GM19328 (cell line): ENCODE data around the gene CFAP141.
A peak's percentile ranks its signal among the peaks of the same experiment; 100 is the strongest.

Source experiments
- ATAC-seq: cut with Tn5 transposase; IDR thresholded peaks from one replicate; pipeline ENCODE4 v1.9.1; 2021; ENCODE audit warnings: mild to moderate bottlenecking, moderate library complexity; ENCODE audit not compliant: unreplicated experiment

CFAP141 gene

DNA sequence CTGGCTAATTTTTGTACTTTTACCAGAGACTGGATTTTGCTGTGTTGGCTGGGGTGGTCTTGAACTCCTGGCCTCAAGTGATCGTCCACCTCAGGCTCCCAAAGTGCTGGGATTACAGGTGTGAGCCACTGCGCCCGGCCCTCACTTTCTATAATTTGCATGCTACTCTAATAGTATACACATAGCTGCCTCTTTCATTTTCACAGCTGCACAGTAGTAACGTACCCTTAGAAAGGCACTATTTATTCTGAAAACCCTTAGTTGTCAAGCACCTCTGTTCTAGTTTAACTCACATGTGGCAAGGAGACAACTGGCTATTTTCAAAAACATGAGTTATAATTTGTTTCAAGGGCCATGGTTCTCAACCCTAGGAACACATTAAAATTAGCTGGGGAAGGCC lies 31.5 kb downstream of the CFAP141 start:
- ATAC-seq: no peak

DNA sequence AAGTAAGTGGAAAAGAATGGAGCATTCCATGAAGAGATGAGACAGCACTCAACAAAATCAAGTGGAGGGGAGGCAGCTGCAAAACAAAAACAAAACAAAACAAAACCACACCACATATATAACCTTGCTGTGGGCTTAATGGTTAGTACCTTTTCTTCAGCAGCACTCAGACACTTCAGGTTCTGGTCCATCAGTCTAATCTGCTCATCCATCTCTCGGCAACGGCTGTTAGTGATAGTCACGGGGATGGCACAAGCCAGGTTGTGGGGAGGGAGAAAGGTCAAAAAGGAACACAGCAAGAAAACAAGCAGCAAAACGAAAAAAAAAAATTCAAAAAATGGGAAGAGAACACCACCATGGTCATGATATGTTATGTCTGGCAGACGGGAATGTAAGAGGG lies 34.3 kb downstream of the CFAP141 start:
- no peak for ATAC-seq

GRCh38 chr1:154171223-154171583 lies 34.9 kb downstream of the CFAP141 start:
- ATAC-seq: no peak

DNA sequence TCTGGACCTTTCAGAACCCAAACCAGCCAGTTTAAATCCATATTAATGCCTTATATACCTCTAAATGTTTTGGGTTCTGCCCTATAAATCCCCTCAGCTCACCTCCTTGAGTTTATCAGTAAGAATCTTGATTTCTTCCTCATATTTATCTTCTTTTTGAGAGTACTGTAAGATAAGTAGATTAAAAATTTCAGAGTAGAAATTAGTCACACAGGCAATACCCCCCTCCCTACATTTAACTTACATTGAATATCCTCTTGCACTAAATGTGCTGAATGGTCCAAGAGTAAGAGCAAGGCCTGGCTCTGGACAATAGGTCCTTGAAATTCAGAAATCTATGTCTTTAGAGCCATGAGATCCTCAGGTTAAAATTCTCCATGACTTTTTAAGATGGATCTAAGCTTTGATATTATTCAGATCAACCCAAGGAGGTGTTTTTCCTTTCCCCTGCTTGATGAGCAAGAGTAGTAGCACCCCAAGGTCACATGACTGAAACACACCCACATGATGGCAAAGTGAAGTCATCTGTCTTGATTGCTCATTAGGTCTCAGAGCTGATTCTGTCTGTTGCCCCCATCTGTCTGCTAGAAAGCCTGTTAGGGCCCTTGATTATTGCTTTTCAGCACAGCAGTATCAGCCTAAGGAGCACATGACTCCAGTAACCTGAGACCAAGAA lies 35.4 kb downstream of the CFAP141 start:
- no peak for ATAC-seq

DNA sequence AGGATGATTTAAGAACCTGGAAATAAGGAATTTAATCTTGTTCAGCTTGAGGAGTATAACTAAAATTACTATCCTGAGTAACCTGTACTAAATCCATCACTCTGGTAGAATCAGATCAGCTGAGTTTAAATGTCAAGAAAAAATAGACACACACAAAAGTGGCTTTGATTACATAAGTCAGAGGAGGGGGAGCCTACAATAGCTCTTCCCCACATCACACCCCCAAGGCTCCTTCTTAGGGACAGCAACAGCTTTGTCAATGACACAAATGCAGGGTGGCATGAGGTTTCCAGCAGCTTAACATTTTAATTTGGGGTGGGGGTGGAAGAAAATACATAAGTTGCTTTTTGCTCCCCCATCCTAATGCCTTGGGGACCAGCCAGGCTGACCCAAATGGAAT lies 38.7 kb downstream of the CFAP141 start:
- no peak for ATAC-seq

DNA sequence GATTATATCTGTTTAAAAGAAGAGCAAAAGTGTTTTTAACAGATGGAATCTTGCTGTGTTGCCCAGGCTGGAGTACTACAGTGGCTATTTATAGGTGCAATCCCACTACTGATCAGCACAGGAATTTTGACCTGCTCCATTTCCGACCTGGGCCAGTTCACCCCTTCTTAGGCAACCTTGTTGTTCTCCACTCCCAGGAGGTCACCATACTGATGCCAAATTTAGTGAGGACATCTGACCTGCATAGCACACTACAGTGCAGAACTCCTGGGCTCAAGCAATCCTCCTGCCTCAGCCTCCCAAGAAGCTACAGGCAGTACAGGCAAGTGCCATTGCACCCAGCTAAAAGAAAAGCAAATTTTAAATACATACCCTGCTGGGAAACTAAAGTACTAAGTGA lies 39.9 kb downstream of the CFAP141 start:
- ATAC-seq: no peak

- no peak for ATAC-seq
These were observed 46.6 kb downstream of the CFAP141 start for GRCh38 chr1:154159554-154159953.

GRCh38 chr1:154158307-154159125 lies 47.6 kb downstream of the CFAP141 start:
- peak; percentile 38 for ATAC-seq

DNA sequence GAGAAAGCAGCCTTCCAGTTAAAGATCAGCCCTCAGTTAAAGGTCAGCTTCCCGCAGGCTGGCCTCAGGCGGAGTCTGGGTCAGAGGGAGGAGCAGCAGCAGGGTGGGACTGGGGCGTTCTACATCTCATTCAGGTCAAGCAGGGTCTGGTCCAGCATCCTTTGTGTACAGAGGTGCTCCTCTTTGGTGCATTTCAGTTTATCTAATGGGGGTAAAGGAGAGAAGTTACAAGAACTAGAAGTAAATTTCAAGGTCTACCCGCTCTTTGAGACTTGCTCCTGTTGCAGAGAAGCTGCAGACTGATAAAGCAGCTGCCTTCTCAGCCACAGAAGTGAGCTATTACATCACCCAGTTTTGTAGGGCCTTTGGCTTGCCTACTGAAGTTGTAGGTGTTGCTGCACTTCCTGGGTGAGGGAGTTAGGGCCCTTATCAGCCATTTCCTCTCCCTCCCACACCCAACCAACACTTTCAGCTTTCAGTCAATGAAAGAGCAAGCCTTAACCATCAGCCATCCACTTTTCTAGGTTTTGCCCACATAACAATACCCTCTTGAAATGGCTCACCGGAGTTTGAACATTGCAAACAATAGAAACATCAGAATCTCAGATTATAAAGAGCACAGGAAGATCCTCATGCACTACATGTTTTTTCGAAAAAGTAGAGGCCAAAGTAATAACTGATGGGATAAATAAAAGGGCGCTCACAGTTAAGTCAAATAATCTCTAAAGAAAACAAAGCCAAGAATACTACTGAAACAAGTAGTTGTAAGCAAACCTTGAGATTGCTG lies 48.4 kb downstream of the CFAP141 start:
- ATAC-seq: peak; percentile 55

DNA sequence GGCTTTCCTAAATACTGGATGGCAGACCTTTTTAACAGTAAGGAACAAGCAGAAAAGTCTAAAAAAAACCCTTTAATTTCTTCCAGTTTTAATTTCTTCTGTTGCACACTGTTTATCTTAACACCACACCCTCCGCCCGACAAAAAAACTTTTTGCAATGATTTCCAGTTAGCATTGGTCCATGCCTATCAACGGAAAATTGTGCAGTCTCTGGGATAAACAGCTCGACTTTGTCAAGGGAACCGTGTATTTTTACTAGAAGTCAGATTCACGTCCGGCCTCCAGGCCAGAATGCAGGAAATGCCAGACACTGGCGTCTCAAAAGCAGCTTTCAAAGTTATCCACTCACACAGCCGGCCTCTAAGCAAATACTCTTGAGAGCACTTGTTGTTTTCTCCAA lies 50.9 kb downstream of the CFAP141 start:
- ATAC-seq: no peak

- no peak for ATAC-seq
These were observed 51.5 kb downstream of the CFAP141 start, which contains the start of gene NUP210L for GRCh38 chr1:154154534-154155191. Gene NUP210L (minus strand): TSS chr1:154155073.

DNA sequence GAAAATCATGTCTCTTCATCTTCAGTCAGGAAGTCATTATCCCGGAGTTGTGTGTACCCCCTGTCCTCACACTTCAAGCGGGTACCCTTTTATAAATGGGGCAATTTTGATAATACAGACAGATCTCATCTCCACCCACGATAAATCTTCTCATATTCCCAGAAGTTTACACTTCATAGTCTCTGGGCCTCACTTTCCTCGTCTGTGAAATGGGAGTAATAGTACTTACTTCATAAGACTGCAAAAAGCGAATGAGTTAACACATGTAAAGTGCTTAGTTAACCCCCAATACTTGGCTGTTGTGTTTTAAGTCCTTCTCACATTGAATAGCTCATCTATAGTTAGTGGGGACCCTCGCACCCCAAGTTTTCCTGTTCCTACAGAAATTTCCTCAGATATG lies 52.1 kb downstream of the CFAP141 start:
- no peak for ATAC-seq

DNA sequence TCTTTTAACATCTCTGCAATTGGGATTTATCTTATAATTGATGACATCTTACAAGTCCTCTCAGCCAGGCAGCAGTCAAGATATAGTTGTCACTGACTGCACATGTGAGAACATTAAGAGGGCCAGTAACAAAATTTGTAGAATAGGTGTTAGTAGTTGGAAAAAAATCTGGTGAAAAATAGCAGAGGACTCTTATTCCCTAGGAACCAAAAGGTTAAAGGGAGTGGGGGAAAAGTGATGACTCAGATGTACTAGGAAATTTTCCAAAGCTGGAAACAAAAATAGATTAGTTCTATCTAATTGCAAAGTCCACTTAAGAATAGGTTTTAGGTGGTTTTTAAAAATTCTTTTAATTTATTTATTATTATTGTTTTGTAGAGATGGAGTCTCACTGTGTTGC lies 54.8 kb downstream of the CFAP141 start:
- no peak for ATAC-seq
